ENCODE data around the gene TPH2.

Gene TPH2
- 0 to 0.19 (median 0) reads per million in 18 experiments for total RNA-seq

DNA sequence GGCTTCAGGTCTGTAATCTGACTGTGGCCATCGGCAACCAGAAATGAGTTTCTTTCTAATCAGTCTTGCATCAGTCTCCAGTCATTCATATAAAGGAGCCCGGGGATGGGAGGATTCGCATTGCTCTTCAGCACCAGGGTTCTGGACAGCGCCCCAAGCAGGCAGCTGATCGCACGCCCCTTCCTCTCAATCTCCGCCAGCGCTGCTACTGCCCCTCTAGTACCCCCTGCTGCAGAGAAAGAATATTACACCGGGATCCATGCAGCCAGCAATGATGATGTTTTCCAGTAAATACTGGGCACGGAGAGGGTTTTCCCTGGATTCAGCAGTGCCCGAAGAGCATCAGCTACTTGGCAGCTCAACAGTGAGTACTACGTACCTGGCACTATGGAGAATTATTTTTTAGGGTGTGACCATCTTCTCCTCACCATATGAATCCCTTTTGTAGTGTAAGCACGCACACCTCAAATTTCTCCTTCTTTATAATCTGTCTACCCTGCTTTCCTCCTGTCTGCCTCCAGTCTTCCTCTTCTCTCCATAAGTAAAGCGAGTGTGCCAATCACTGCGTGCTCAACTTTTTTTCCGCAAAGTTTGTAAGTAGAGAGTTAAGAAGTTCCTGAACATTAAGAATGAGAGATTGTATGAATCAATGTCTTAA lies at the start of gene TPH2:
TSS of gene TPH2 (plus strand) at position 118 of the 658 bp plus-strand sequence. CDS start at position 260, 142 bp downstream.
- DNase-seq = peak; percentile 17 to 33

DNA sequence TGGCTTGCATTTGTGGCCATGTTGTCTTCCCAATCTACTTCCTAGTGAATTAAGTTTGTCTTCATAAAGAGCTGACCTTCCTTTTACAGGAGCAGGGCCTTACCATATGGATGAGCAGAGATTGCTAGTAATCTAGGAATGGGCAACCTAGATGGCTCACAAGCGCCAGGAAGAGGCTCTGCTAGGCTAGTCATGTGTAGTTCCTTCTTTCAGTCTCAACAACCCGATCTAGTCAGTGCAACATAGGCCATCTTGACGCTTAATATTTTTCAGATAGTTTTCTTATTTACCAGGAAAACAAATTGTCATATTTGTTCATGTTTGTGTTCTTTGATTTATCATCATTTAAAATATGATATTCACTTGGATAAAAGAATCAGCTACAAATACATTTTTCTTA lies 48.2 kb upstream of the TPH2 start:
- no peak for DNase-seq

DNA sequence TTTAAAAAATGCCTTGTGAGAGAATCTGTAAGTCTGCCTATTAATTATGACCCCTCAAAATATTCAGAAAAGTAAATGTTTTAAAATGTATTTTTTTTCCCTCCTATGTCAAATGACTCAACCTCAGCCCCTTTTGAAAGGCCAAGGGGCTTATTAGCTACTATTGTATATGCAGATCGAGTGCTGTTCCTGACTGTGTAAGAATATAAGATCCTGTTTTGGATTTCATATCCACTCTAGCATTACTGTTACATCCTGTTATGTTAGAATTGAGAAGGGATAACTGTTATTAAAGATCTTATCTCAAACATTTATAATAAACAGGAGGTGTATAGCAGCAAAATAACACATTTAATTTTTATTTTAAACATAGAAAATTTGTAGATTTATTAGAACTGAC lies 46.6 kb upstream of the TPH2 start:
- DNase-seq = no peak

DNA sequence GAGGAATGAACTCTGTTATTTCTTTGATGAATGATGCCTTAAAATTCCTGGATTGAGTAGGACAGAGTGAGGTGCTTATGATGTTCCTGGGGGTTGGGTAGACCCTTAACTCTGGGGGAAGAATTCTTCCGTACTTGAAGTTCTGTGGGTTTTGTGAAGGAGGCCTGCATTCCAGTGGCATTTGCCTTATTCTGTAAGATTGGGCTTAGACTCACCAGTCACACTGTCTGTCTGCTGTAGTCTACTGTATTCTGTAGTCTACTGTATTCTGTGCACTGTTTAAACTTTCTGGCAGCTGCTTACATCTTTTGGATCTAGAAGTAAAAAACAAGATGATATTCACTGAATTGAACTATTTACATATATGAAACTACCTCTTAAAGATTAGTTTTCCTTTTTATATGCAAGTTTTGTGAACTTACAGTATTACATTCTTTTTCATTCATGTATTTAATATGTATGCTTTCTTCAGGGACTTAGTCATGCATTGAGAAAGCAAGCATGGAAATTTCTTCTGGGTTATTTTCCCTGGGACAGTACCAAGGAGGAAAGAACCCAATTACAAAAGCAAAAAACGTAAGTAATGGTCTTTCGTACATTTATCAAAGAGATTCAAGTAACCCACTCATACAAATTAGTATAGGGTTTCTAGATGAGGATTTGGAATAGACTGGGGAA lies 42.3 kb upstream of the TPH2 start:
- no peak for DNase-seq

DNA sequence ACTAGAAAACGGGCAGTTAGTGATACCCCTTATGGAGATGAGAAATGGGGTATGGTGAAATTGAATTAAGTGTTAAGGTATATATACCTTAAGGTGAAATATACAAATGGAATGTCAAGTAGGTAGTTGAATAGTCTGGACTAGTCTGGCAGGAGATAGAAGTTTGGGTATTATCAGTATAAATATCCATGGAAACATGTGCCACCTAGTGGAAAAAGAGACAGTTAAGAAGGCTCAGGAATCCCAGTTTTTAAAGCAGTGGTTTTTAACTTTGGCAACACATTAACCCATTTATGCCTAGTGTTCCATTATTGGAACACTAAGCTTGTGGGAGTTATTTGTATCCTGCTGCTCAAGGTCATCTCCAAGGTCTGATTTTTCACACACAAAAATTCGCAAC lies 38.6 kb upstream of the TPH2 start:
- DNase-seq = no peak

DNA sequence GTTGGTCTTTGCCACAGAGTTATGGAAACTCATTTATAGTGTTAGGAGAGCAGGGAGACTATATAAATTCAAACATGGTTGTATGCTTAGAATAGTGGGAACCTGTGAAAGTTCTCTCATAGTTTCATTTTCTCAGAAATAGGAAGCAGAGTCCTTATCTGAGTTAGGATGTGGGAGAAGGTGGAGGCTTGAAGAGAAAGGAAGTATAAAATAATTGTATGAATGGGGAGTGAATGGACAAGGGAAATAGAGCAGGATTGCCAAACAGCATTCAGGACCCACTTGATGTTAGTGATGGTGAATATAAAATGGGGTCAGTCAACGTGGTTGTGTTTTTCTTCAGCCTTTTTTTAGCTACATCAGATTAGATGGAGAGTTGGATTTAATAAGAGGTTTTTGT lies 34.0 kb upstream of the TPH2 start:
- no peak for DNase-seq

DNA sequence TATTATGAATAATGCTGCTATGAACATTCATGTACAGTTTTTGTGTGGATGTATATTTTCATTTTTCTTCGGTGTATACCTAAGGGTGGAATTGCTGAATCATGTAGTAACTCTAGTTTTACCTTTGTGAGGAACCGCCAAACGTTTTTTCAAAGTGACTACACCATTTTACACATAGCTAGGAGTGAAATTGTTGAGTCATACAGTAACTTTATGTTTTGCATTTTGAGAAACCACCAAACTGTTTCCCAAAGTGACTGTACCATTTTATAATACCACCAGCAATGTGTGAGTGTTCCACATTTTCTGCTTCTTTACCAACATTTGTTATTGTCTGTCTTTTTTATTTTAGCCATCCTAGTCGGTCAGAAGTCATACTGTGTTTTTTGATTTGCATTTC lies 3.1 kb upstream of the TPH2 start:
- no peak for DNase-seq

DNA sequence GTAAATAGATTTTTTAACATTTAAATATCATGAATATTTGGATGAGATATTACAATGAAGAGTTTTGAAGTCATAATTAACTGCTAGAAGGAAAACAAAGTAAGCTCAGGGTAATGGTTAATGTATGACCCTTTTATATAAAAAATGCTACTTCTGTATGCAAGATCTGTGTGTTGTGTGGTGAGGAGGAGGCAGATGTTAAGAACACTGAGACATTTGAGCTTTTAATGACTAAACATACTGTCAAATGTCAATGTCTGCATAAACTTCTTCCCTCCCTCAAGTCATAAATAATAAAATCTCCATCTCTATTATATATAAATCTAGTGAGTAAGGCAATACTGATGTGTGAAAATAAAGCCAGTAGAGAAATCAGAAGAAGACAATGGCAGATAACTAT lies 1.4 kb downstream of the TPH2 start:
- no peak for DNase-seq

DNA sequence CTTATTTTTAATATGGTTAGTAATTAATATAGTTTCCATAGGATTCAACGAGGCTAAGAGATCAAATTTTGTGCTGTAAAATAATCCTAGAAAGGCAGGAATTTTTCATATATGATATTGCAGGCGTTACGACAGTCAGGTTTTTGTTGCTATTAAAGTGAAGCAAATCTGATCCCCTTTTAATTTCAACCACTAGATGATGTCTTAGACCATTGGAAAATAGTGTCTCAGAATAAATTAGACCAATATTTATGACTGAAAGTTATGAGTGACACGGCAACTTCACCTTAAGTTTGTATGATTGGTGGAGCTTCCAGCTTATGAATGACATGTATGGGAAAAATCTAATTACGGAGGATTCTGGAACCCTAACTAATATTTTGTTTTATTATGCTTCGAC lies 2.5 kb downstream of the TPH2 start:
- DNase-seq = no peak

DNA sequence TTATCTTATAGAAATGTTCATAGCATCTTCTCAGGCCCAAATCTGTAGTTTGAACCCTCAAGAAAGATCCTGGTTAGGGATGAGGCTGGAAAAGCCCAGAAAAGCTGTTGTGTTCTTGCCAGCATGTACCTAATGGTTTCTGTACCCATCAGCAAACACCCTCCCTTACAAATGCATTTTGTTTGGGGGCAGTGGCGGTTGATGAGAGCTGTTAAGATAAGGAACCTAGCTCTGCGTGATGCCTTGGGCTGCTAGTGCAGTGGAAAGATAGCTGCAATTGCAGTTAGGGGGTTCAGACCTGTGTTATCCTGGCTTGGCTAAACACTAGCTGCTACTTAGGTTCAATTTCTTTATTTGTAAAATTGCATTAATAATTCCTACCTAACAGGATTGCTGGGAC lies 3.6 kb downstream of the TPH2 start:
- DNase-seq = no peak

DNA sequence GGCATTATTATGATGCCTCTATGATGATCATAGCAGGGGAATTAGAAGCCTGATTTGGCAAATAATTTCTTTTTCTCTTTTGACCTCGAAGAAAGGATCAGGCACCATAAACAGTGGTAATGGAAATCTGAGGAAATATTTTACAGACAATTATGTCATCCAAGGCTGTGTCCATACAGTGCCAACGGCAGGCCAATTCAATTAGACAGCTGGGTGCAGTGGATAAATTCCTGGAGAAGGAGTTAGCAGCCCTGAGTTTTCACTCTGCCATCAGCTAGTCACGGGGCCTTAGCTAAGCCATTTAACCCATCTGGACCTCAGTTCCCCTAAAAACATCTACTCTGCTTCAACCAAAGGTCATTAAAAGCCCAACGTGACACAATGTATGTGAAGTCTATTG lies 4.1 kb downstream of the TPH2 start:
- no peak for DNase-seq

DNA sequence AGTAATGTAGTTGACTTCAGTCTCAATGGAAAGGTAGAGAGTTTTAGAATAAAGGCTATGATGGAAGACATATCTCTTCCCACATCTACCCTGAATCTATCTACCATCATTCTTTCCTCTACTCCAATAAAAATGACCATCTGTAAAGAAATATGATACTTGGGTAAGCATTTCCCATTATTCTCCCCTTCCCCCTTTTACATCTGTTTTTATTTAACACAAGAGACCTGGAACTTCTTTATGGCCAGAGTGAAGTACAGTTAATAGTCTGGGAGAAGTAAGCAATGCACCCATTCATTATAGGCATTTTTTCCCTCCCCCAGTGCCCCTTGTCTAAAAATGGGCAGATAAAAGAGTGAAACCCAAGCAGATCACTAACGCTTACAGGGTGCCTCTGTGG lies 6.5 kb downstream of the TPH2 start:
- DNase-seq = no peak

DNA sequence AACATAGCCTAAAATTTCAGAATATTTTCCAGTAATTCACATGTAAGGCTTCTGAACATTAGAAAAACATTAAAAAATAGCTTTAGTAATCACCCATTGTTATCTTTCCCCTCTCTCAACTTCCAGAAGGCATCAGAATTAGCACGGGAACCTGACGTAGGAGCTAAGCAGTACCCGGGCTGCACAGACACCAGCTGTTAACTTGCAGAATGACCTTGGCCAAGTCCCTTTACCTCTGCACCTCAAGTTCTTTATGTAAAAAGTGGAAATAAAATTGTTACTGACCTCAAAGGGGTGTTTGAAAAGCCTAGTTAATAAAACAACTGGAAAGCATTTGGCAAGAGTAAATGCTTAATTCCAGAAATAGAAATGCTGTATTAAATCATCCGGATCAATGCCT lies 7.2 kb downstream of the TPH2 start:
- DNase-seq = no peak

DNA sequence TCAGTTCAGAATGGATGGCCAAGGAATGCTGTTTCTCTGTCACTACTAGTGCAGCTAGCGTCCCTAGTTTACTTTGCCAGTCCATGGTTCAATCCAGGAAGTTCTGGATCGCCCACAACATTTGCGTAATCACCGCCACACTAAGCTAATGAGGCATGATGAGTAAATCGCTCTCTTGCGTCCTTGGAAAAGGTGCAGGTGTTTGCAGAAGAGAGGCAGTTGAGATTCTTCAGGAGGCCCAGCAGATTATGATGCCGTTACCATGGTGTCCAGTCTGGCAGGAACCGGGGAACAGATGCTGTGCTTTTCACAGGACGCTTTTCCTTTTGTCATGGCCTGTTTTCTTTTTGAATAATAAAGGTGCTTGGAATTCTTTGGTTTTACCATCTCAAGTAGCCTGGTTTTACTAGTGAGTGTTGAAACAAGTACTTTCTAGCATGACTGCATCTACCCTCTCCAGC lies 9.0 kb downstream of the TPH2 start:
- peak in 1 of 2 donors; percentile 43 for DNase-seq

DNA sequence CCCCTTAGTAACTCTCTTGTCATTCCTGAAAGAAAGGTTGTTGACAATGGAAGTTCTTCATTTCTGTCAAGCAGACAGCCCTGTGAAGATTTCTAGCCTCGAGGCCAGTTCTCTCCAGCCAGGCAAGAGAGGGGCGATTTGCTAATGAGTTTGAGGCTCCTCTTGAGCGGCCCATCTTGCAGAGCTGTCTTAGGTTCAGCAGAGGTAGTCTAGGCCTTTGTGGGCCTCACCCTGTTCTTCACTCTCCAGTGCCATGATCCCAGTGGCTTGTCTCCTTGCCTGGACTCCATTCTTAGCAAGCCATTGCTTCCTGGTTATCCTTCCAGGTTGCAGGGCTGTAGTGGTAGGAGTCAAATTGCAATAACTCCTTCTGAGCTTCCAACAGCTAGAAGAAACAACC lies 9.7 kb downstream of the TPH2 start:
- no peak for DNase-seq

DNA sequence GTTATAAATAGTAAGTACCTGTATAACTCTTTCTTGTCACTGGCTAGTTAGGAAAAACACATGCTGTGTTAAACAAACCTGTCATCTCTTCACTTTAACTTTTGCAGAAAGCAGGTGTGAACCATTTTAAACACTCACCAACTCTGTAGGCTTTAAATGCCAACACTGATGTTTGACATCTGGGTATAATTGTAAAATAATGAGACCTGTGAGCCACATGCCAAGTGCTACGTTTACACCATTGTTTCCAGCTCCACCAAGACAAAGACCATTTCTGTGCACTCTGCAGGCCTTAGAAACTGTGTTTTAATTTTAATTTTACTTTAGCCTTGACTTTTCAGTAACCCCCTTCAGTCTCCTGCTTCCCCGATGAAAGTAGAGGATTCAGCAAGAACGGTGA lies 11.0 kb downstream of the TPH2 start:
- no peak for DNase-seq

DNA sequence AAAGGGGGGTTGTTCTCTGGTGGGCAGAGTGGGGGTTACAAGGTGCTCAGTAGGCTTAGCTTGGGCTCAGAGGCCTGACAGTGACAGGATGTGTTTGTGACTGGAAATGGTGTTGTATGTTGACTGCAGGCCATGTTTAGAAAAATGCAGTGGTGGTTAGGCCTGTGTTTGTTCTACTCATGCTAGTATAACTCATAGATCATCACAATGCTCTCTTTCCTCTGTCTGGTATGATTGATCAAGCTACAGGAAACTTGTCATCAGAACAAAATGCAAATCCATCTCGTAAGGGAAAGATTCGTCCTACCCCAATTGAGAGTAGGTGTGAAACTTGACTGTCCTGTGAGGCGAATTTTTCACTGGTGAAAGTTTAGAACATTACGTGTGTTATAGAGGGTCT lies 11.8 kb downstream of the TPH2 start:
- no peak for DNase-seq

DNA sequence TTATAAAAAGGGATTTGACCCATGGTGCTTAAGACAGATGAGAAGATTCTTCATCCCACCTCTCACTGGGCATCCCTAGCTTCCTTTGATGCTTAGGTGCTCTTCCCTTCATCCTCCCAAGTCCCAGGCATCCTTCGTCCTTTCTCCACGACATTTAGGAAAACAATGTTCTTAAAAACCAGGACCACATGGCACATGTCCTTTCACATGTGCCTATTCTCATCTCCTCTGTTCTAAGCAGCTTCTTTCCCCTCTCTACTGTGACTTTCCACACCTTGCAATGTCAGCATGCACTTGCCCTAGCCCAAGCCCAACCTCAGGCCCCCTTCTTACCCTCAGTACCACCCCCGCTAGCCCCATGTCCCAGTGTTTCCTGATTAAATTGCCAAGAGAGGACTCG lies 12.2 kb downstream of the TPH2 start:
- no peak for DNase-seq

DNA sequence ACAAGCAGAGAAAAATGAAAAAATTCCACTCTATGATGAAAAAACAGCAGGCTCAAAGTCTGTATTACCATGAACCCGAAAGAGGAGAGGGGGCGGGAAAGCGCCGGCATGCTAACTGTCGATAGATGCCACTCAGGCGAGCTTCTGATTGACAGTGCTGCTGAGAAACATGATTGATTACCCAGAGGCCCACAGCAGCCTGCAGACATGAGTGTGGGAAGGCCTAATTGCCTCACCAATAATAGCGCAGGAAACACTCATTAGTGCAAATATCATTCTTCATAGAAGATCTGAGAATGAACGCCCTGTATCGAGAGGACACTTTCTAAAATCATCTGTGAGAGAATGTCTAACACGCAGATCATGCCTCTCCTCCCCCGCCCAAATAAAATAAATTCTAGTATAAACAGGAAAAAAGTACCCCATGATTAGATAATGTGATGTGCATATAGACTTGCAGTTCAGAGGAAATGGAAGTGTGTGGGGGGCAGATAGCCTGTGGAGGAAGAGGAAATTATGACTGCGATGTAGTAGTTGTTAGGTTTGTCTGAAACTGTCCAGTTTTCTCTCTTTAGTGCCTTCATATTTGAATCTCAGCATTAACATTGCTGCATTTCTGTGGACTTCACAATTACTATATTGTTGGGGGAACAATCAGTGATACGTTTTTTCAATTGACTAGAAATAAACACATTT lies 15.6 kb downstream of the TPH2 start:
- no peak for DNase-seq

DNA sequence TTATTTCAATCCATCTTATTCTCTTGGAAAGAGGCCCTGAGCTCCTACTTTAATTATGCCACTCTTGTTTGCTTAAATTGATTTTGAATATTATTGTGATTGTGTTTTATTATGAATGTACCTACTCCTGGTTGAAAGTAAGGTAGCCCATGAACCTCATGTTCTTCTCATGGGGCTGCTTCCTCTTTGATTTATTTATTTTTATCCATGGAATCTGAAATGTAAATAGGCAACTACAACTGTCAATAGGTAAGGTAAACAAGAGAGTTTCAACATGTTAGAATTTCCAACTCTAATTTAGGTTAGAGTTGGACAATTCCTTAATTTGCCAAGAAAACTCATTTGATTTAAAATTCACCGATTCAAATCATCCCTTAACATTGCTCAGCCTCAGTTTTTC lies 16.2 kb downstream of the TPH2 start:
- DNase-seq = no peak

DNA sequence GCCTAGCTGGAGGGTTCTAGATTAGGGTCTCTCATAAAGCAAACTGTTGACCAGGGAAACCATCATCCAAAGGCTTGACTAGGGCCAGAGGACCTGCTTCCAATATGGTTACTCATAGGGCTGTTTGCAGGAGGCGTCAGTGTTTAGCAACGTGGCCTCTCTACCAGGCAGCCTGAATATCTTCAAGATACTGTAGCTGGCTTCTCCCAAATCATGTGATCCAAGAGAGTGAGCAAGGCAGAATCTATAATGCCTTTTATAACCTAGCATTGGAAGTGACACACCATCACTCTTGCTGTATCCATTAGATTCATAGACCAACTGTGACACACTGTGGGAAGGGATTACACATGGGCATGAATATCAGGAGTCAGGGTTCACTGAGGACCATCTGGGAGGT lies 17.3 kb downstream of the TPH2 start:
- DNase-seq = no peak

DNA sequence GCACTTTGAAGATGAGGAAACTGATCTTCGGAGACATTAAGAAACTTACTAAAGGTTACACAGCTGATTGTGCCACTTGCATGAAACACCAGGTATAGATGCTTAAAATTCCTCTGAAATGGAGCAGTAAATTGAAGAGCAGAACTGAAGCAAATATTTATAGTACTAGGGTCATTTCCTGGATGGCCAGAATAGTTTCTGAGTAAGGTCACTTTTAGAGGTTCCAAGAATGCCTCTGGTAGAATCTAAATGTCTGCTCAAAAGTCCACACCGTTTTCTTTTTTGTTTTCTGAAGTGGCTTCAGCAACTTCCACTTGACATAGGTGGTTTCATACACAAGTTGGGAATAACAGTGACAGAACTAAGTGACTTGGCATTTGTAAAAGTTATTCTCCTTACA lies 19.4 kb downstream of the TPH2 start:
- no peak for DNase-seq

DNA sequence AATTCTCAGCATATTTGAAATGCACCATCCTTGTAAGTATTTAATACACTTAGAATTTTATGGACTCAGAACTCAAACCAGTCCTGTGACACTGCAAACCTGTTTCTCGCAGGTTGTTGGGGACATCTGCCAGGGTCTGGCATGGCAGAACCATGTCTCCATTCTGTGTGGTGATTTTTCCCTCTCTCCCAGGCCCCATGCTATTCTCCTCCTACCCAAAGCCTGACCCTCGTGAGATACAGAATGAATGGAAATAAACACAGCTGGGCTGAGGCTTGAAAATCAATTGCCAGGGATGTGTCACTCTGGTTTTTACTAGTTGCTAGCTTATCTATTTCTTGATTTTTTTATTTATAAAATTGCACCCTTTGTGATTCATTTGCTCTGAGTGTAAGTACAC lies 19.8 kb downstream of the TPH2 start:
- no peak for DNase-seq

DNA sequence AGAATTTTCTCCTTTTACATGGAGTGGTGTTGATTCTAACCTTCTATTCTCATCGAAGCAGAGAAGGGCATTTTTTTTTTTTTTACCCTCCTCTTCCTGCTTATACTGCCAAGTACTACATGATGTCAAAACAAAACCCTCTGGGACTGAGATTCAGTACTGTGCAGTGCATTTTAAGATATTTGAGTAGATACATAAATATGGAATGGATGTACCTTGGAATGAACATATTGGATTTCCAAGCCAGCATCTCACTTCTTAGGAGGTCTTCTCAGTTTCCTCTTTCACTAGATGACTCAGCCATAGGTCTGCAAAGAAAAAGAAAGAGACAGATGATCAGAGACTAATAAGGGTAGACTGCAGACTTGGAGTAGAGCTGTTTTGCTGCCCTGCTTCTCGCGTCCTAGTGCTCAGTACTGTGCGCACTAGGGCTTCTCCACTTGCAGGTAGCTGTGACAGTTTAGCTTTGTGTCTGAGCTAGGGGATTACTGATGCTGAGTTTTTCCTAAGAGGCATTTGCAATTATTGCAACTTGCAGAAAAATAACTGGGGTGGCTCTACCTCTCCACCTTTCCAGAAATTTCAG lies 20.4 kb downstream of the TPH2 start:
- no peak for DNase-seq

Data from inflammatory macrophage (primary cell).